ENCODE results near the gene C11orf54.

GRCh38 chr11:93770160-93770559, 28.7 kb downstream of the C11orf54 start:
- TF ChIP-seq POLR2A (IDR thresholded peaks at IDR 0.05; ENCODE audit: low read depth, low read length) (no peak), CTCF (IDR thresholded peaks at IDR 0.05; ENCODE audit: extremely low read depth in 1 of 2, insufficient read depth in 1 of 2, low read depth in 1 of 2, low read length in 2 of 2) (no peak)
